HK-2 (cell line): ENCODE results near the gene COQ8A.

Source experiments
- DNase-seq: peaks from one replicate; pipeline ENCODE4 v3.0.0-alpha.2; 2018; ENCODE audit not compliant: unreplicated experiment

COQ8A gene

GRCh38 chr1:226973371-226973897, 33.3 kb downstream of the COQ8A start:
- DNase-seq, result no peak

- no peak for DNase-seq
These were observed 33.9 kb downstream of the COQ8A start for GRCh38 chr1:226973898-226974543.

GRCh38 chr1:226974544-226975258, 34.6 kb downstream of the COQ8A start:
- DNase-seq, result no peak

GRCh38 chr1:226975259-226976250, 35.5 kb downstream of the COQ8A start:
- no peak for DNase-seq

GRCh38 chr1:226976276-226976977, 36.3 kb downstream of the COQ8A start:
- DNase-seq, result no peak

- DNase-seq, result no peak
These were observed 37.0 kb downstream of the COQ8A start for GRCh38 chr1:226976978-226977642.

GRCh38 chr1:226977643-226978431, 37.7 kb downstream of the COQ8A start:
- no peak for DNase-seq

- DNase-seq, result no peak
These were observed 38.5 kb downstream of the COQ8A start for GRCh38 chr1:226978432-226979114.

- DNase-seq, result no peak
These were observed 39.0 kb downstream of the COQ8A start for GRCh38 chr1:226979115-226979516.

GRCh38 chr1:226979517-226980121, 39.5 kb downstream of the COQ8A start:
- no peak for DNase-seq

GRCh38 chr1:226980122-226980560, 40.0 kb downstream of the COQ8A start:
- no peak for DNase-seq

GRCh38 chr1:226980565-226981385, 40.7 kb downstream of the COQ8A start:
- no peak for DNase-seq

- DNase-seq, result no peak
These were observed 41.3 kb downstream of the COQ8A start for GRCh38 chr1:226981386-226981817.

GRCh38 chr1:226981838-226982237, 41.7 kb downstream of the COQ8A start:
- DNase-seq, result no peak

- no peak for DNase-seq
These were observed 42.5 kb downstream of the COQ8A start for GRCh38 chr1:226982451-226983177.

- DNase-seq, result no peak
These were observed 43.3 kb downstream of the COQ8A start for GRCh38 chr1:226983247-226983991.

- DNase-seq, result no peak
These were observed 43.9 kb downstream of the COQ8A start for GRCh38 chr1:226983992-226984364.
